H1 (cell line): ENCODE data around the gene NR2E1. TPM values are rescaled to one million over a fixed set of nuclear protein-coding genes. Genes with fewer than 3 reads are reported as not detected.

Source experiments
- ASH2L ChIP-seq: fragments of 200-600, 300-600 bp; sonication (generic); IDR thresholded peaks from one replicate; pipeline ENCODE4 v1.7.1; 2017; ENCODE audit warnings: low read length
- BACH1 ChIP-seq: IDR thresholded peaks from 2 replicates; pipeline ENCODE4 v1.6.1; 2012; ENCODE audit warnings: low read length, improper control_type of control experiment
- E2F6 ChIP-seq: IDR thresholded peaks from 2 replicates; pipeline ENCODE4 v1.6.1; 2012; ENCODE audit warnings: inconsistent platforms
- JUN ChIP-seq: IDR thresholded peaks from 2 replicates; pipeline ENCODE4 v1.6.1; 2011; ENCODE audit warnings: low read depth, mild to moderate bottlenecking, improper control_type of control experiment, low read length
- KDM4A ChIP-seq: IDR thresholded peaks from one replicate; pipeline ENCODE4 v1.7.1; 2012; ENCODE audit warnings: low read depth, mild to moderate bottlenecking, moderate library complexity, low read length, inconsistent platforms; ENCODE audit not compliant: severe bottlenecking
- POU5F1 ChIP-seq: IDR thresholded peaks from 2 replicates; pipeline ENCODE4 v1.6.1; 2011; ENCODE audit warnings: low read depth, mild to moderate bottlenecking, low read length, moderate library complexity
- RFX5 ChIP-seq: IDR thresholded peaks from 2 replicates; pipeline ENCODE4 v1.6.1; 2011; ENCODE audit warnings: low read depth, low read length, improper control_type of control experiment, borderline replicate concordance
- SIX5 ChIP-seq: IDR thresholded peaks from 2 replicates; pipeline ENCODE4 v1.6.1; 2011; ENCODE audit warnings: mild to moderate bottlenecking, low read depth, low read length
- SP1 ChIP-seq: IDR thresholded peaks from 2 replicates; pipeline ENCODE4 v1.6.1; 2011; ENCODE audit warnings: low read depth, low read length
- SUZ12 ChIP-seq: fragments of 200-600 bp; sonication (generic); IDR thresholded peaks from 2 replicates; pipeline ENCODE4 v1.6.1; 2012; ENCODE audit warnings: mild to moderate bottlenecking, inconsistent platforms, low read length, moderate library complexity, mixed read lengths
- TAF7 ChIP-seq: optimal IDR thresholded peaks from 2 replicates; pipeline ENCODE3; 2011; ENCODE audit warnings: low read depth, mild to moderate bottlenecking, inconsistent platforms, low read length, moderate library complexity, borderline replicate concordance
- TCF12 ChIP-seq: IDR thresholded peaks from 2 replicates; pipeline ENCODE4 v1.6.1; 2011; ENCODE audit warnings: low read depth, mild to moderate bottlenecking, low read length
- YY1 ChIP-seq: IDR thresholded peaks from 2 replicates; pipeline ENCODE4 v1.6.1; 2011; ENCODE audit warnings: low read depth, mild to moderate bottlenecking, low read length
- polyA plus RNA-seq, 7 experiments: library from polyadenylated mRNA; depleted of rRNA in 3 of 7; stranded (reverse) in 5 of 7; unstranded in 2 of 7; fragments of >200 nt in 5 of 7; fragments of 200-250 nt in 2 of 7; gene quantifications; 1 replicate in 5 of 7; 2 replicates in 1 of 7; 4 replicates in 1 of 7; pipeline versions ENCODE4 v1.2.1 to v1.2.3, GENCODE V29; 2011 to 2013; ENCODE audit warnings: missing spikeins in 2 of 7, mixed read lengths in 2 of 7
- total RNA-seq: library from RNA; stranded (reverse); fragmentation: NEBNext Ultra II Directional; extraction: Animal tissue kit (Norgen Biotek cat#: 25700); gene quantifications from 2 replicates; pipeline ENCODE4 v1.2.1, GENCODE V29; 2021
- TF ChIP-seq, protein P1 (sequence below): IDR thresholded peaks from 2 replicates; pipeline ENCODE4 v1.6.1; 2012; ENCODE audit warnings: inconsistent platforms

NR2E1 gene
- total and polyA plus RNA-seq, 2 of the 8 experiments (the other 6 are each of a cell fraction or from before 2014, with no cell fraction given), result not detected

GRCh38 chr6:108175592-108176279, 9.9 kb downstream of the NR2E1 start (continued):
- TF ChIP-seq SUZ12, result no peak
- TF ChIP-seq BACH1, result no peak
- no peak for TF ChIP-seq YY1
- no peak for TF ChIP-seq E2F6
- no peak for TF ChIP-seq RFX5
- TF ChIP-seq ASH2L, result no peak
- peak; percentile 33 for TF ChIP-seq KDM4A
- no peak for TF ChIP-seq SP1
- TF ChIP-seq, protein P1, sequence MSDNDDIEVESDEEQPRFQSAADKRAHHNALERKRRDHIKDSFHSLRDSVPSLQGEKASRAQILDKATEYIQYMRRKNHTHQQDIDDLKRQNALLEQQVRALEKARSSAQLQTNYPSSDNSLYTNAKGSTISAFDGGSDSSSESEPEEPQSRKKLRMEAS, result no peak
- TF ChIP-seq POU5F1, result no peak
- TF ChIP-seq TAF7, result no peak
- TF ChIP-seq JUN, result no peak
- TF ChIP-seq TCF12, result no peak
- TF ChIP-seq SIX5, result no peak
